CD4-positive, alpha-beta T cell (primary cell): ENCODE data around the gene PFKL. TPM values are rescaled to one million over a fixed set of nuclear protein-coding genes. Genes with fewer than 3 reads are reported as not detected.

Experiments used
- ATAC-seq: fragments of 200-7000 bp; cut with Tn5 transposase; one replicate; pipeline ENCODE4 v1.10.0; 2022; ENCODE audit warnings: mild to moderate bottlenecking; ENCODE audit not compliant: poor library complexity
- CTCF ChIA-PET: fragments of 350-600 bp; sonication (Branson Sonifier 250); formaldehyde crosslinking; loops from one replicate; lab custom pipeline; 2021; ENCODE audit warnings: antibody characterized with exemption, inconsistent platforms; lab: Charles Lee
- POLR2A ChIA-PET: fragments of 350-600 bp; sonication (Branson Sonifier 250); formaldehyde crosslinking; loops from one replicate; lab custom pipeline; 2021; ENCODE audit warnings: antibody characterized with exemption, inconsistent platforms; lab: Charles Lee
- DNase-seq, 14 experiments: peaks; one replicate each; pipeline ENCODE4 v3.0.0-alpha.2; 2013 to 2020; ENCODE audit warnings: mixed read lengths in 2 of 14
- H3K27ac ChIP-seq, 2 donors: one replicate each; pipeline versions ENCODE4 v1.5.1 to v1.7.0; 2013; ENCODE audit warnings: low read length in 2 of 2, low read depth in 1 of 2, mild to moderate bottlenecking in 1 of 2
- H3K27me3 ChIP-seq, 2 experiments: 1 replicate in 1 of 2; 2 replicates in 1 of 2; pipeline versions ENCODE4 v1.6.1 to v1.7.0; 2013; ENCODE audit warnings: low read length in 2 of 2, control low read depth in 1 of 2, mild to moderate bottlenecking in 1 of 2, moderate library complexity in 1 of 2; ENCODE audit not compliant: insufficient read depth in 2 of 2, control insufficient read depth in 1 of 2
- H3K36me3 ChIP-seq: one replicate; pipeline ENCODE4 v1.6.1; 2013; ENCODE audit warnings: low read length, control low read depth; ENCODE audit not compliant: insufficient read depth
- H3K4me1 ChIP-seq: one replicate; pipeline ENCODE4 v1.6.1; 2013; ENCODE audit warnings: low read length, control low read depth; ENCODE audit not compliant: insufficient read depth
- H3K4me3 ChIP-seq: one replicate; pipeline ENCODE4 v1.5.1; 2013; ENCODE audit warnings: mild to moderate bottlenecking, low read length, moderate library complexity
- H3K9me3 ChIP-seq, 2 experiments: 1 replicate in 1 of 2; 2 replicates in 1 of 2; pipeline versions ENCODE4 v1.6.1 to v1.7.0; 2013; ENCODE audit warnings: low read length in 2 of 2, mild to moderate bottlenecking in 2 of 2, control low read depth in 1 of 2, moderate library complexity in 1 of 2; ENCODE audit not compliant: control insufficient read depth in 1 of 2, insufficient read depth in 1 of 2
- H3K27ac Mint-ChIP-seq: one replicate; pipeline ENCODE4 v1.8.0; 2020; ENCODE audit warnings: mixed read lengths
- H3K27me3 Mint-ChIP-seq: one replicate; pipeline ENCODE4 v1.8.0; 2021; ENCODE audit warnings: mixed read lengths
- H3K36me3 Mint-ChIP-seq: one replicate; pipeline ENCODE4 v1.8.0; 2021; ENCODE audit warnings: low read depth, mixed read lengths
- H3K4me1 Mint-ChIP-seq: one replicate; pipeline ENCODE4 v1.8.0; 2021; ENCODE audit warnings: low read depth, mixed read lengths
- H3K4me3 Mint-ChIP-seq: one replicate; pipeline ENCODE4 v1.8.0; 2020; ENCODE audit warnings: mild to moderate bottlenecking, mixed read lengths
- H3K9me3 Mint-ChIP-seq: one replicate; pipeline ENCODE4 v1.8.0; 2020; ENCODE audit warnings: mixed read lengths
- intact Hi-C, 2 experiments: fragments of 100-400 bp; cut with DNase I in 1 of 2; cut with micrococcal nuclease in 1 of 2; formaldehyde crosslinking; loops; one replicate each; pipeline versions ENCODE4 v1.15.1 to v1.9.0; 2023 to 2025; cut with DNase I, micrococcal nuclease
- total RNA-seq, 174 experiments: library from RNA in 2 of 174; stranded (reverse) in 2 of 174; gene quantifications; one replicate each; pipeline ENCODE4 v1.2.3 and lab custom pipeline; 2021 to 2026
- TF ChIP-seq, protein P1 (sequence below): fragments of 200-600 bp; IDR thresholded peaks from one replicate; pipeline ENCODE4 v1.8.0; 2022; ENCODE audit warnings: antibody characterized with exemption, mild to moderate bottlenecking

Gene PFKL
- total RNA-seq, 2 experiments from 2014 or later: 115 to 117 TPM

DNA sequence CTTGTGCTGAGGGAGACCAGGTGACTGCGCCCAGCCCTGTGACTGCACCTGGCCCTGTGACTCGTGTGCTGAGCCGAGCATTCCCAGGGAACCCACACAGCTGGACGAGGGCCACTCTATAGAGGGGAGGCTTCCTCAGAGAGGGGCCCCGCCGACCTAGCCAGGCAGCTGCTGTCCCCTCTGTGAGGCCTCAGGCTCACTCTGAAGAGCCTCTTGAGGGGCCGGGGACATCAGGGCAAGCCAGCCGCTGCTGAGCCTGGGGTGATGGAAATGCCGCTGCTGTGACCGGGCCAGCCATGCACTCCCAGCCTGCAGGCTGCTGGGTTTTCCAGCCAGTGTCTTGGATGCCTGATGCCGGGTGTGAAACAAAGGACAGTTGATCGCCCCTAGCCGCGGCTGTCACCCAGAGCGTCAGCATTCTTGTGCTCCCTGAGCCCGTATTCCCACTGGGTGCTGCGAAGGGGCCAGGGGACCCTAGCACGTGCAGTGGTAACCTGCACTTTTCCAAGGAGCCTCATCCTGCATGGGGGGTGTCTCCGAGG is 17.5 kb downstream of the PFKL start:
- no peak overlapping the region for H3K4me3 Mint-ChIP-seq
- POLR2A ChIA-PET: no interaction called here
- H3K9me3 Mint-ChIP-seq: no peaks in the 10 kb centered on the region
- TF ChIP-seq, protein P1, sequence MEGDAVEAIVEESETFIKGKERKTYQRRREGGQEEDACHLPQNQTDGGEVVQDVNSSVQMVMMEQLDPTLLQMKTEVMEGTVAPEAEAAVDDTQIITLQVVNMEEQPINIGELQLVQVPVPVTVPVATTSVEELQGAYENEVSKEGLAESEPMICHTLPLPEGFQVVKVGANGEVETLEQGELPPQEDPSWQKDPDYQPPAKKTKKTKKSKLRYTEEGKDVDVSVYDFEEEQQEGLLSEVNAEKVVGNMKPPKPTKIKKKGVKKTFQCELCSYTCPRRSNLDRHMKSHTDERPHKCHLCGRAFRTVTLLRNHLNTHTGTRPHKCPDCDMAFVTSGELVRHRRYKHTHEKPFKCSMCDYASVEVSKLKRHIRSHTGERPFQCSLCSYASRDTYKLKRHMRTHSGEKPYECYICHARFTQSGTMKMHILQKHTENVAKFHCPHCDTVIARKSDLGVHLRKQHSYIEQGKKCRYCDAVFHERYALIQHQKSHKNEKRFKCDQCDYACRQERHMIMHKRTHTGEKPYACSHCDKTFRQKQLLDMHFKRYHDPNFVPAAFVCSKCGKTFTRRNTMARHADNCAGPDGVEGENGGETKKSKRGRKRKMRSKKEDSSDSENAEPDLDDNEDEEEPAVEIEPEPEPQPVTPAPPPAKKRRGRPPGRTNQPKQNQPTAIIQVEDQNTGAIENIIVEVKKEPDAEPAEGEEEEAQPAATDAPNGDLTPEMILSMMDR: no peak
- Histone ChIP-seq H3K9me3 (no peaks in the 10 kb centered on the region), H3K36me3 (peaks cover 74% of the 10 kb centered on the region), H3K4me1 (no peaks in the 10 kb centered on the region), H3K4me3 (no peak overlapping the region), H3K27me3 (no peaks in the 10 kb centered on the region), H3K27ac (no peak overlapping the region)
- DNase-seq (no peak), ATAC-seq (no peak)
- H3K27me3 Mint-ChIP-seq: no peaks in the 10 kb centered on the region
- no peaks in the 10 kb centered on the region for H3K4me1 Mint-ChIP-seq
- intact Hi-C loops: no loop called here
- H3K36me3 Mint-ChIP-seq: peaks cover 31% of the 10 kb centered on the region
- CTCF ChIA-PET: no interaction called here
- no peak overlapping the region for H3K27ac Mint-ChIP-seq

DNA sequence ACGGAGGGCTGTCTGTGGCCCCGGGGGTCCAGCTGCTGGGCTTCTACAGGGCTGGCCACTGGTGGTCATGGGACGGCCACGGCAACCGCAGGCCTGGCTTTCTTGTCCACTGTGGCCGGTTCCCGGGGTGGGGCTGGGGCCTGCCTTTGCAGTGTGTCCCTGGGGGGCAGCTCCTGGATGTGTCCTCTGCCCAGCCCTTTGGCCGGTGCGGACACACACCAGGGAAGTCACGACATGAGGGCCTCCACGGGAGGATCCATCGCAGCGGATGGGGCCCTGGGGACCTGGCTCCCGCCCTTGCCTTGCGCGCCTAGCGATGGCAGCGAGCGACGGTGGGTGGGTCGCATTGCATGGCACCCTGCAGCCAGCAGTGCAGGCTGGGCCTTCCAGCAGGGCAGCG is 18.0 kb downstream of the PFKL start:
- no peak overlapping the region for H3K27ac Mint-ChIP-seq
- H3K27me3 Mint-ChIP-seq: no peaks in the 10 kb centered on the region
- no peaks in the 10 kb centered on the region for H3K9me3 Mint-ChIP-seq
- H3K4me1 Mint-ChIP-seq: no peaks in the 10 kb centered on the region
- H3K4me3 Mint-ChIP-seq: no peak overlapping the region
- peaks cover 30% of the 10 kb centered on the region for H3K36me3 Mint-ChIP-seq
- intact Hi-C loops: no loop called here
- ChIA-PET POLR2A (no interaction called here), CTCF (no interaction called here)
- no peak overlapping the region for H3K27ac ChIP-seq
- no peak for ATAC-seq
- DNase-seq: no peak
- H3K27me3 ChIP-seq: no peaks in the 10 kb centered on the region
- no peaks in the 10 kb centered on the region for H3K4me1 ChIP-seq
- peaks cover 72% of the 10 kb centered on the region for H3K36me3 ChIP-seq
- TF ChIP-seq, protein P1: no peak
- no peak overlapping the region for H3K4me3 ChIP-seq
- no peaks in the 10 kb centered on the region for H3K9me3 ChIP-seq

DNA sequence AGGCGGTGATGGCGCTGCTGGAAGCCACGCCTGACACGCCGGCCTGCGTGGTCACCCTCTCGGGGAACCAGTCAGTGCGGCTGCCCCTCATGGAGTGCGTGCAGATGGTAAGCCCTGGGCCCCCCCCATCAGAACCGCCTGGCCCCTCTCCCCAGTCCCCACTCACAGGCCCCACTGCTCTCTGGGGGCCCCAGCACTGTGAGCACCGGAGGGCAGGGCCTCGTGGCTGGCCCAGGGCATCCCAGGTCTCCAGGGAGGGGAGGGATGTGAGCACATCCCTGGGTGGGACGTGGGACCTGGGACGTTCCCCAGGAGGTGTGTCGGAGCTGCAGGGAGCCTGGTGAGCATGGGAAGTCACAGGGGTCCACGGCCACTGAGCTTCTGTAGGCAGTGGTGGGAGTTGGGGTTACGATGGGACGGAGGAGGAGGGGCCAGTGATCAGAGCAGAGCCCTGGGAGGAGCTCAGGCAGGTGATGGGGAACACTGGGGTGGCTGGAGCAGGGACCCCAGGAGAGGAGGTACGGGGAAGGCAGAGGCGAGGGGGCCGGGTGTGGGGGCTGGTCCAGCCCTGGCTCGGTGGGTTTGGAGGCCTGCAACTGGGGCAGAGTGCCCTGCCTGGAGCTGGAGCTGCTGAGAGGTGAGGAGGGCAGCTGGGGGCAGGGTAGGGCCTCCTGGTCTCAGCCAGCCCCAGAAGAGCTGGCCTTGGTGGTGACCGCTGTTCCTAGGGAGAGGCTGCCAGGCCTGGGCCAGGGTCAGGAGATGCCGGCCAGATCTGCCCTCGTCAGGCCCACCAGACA is 18.8 kb downstream of the PFKL start:
- Histone ChIP-seq H3K27me3 (no peaks in the 10 kb centered on the region), H3K4me3 (no peak overlapping the region), H3K36me3 (peaks cover 72% of the 10 kb centered on the region), H3K9me3 (no peaks in the 10 kb centered on the region), H3K4me1 (no peaks in the 10 kb centered on the region), H3K27ac (no peak overlapping the region)
- intact Hi-C loops: no loop called here
- H3K4me3 Mint-ChIP-seq: no peak overlapping the region
- H3K27me3 Mint-ChIP-seq: no peaks in the 10 kb centered on the region
- ChIA-PET CTCF (no interaction called here), POLR2A (no interaction called here)
- H3K27ac Mint-ChIP-seq: no peak overlapping the region
- no peaks in the 10 kb centered on the region for H3K9me3 Mint-ChIP-seq
- ATAC-seq (no peak), DNase-seq (no peak)
- no peaks in the 10 kb centered on the region for H3K4me1 Mint-ChIP-seq
- TF ChIP-seq, protein P1: no peak
- peaks cover 30% of the 10 kb centered on the region for H3K36me3 Mint-ChIP-seq
